Astrocyte of the cerebellum (primary cell): ENCODE results near the gene ADGRD1.
"Not testable (repeated sequence)": the region's sequence is repeated elsewhere in the genome, so short reads cannot be mapped to it uniquely, and the experiment has no call there.

ENCODE experiments used
- DNase-seq: peaks from one replicate; pipeline ENCODE4 v3.0.0-alpha.2; 2011; ENCODE audit warnings: low read depth
- H3K4me3 ChIP-seq: 2 replicates; pipeline ENCODE4 v1.5.1; 2011; ENCODE audit warnings: mild to moderate bottlenecking, low read depth, low read length, moderate library complexity
- in situ Hi-C: cut with HindIII; loops from 2 replicates; pipeline ENCODE4 v1.10.0; 2017; ENCODE audit warnings: low sequenced_read_pairs
- TF ChIP-seq, protein P1 (sequence below): IDR thresholded peaks from 2 replicates; pipeline ENCODE4 v1.5.1; 2012; ENCODE audit warnings: low read length, low read depth, moderate library complexity, mild to moderate bottlenecking; ENCODE audit errors: missing control alignments

ADGRD1 gene

DNA sequence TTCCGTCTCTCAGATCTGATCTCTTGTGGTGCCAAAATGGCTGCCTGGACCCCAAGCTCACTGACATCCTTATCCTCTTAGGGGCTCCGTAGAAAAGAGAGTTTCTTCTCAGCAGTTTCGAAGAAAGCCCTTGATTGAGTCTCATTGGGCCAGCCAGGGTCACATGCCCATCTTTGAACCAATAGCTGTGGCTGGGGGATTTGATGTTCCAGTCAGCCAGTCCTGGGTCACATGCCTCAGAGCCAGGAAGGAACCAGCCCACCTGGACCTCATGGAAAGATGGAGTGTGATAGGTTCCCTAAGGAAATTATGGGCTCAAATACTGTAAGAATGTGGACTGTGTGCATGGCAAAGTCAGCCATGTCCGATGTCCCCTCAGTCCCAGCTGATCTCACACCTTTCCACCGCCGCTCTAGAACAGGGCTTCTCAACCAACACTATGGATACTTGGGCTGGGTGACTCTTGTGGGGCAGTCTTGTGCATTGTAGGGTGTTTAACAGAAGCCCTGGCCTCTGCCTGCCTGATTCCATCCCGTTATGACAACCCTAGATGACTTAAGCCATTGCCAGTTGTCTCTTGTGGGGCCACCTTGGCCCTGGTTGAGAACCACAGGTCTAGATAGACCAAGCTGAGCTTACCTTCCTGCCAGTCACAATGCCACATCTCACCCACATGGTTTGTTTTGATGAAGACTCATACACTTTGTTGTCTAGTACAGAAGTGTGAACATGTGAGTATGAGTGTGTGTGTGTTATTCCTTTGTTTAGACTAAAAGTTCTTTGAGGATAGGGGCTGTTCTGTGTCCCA, 163.9 kb downstream of the ADGRD1 start:
- in situ Hi-C loops, result no loop called here
- no peak for DNase-seq

DNA sequence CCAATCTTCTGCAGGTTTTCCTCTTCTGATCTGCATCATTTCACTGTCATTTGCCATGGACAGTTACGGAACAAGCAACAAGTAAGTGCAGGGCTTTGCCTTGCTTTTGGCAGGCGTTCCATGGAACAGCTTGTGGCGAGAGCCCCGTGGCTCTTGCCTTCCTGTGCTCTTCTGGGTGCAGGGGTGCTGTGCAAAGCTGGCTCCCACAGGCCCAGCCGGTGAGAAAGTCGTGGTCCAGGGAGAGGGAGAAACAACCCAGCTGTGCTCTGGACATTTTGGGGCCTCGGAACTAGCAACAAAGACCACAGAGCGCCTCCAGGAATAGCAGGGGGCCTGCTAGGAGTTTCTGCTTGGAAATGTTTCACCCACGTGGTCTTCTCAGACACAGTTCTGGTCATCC, 164.7 kb downstream of the ADGRD1 start:
- TF ChIP-seq, protein P1, sequence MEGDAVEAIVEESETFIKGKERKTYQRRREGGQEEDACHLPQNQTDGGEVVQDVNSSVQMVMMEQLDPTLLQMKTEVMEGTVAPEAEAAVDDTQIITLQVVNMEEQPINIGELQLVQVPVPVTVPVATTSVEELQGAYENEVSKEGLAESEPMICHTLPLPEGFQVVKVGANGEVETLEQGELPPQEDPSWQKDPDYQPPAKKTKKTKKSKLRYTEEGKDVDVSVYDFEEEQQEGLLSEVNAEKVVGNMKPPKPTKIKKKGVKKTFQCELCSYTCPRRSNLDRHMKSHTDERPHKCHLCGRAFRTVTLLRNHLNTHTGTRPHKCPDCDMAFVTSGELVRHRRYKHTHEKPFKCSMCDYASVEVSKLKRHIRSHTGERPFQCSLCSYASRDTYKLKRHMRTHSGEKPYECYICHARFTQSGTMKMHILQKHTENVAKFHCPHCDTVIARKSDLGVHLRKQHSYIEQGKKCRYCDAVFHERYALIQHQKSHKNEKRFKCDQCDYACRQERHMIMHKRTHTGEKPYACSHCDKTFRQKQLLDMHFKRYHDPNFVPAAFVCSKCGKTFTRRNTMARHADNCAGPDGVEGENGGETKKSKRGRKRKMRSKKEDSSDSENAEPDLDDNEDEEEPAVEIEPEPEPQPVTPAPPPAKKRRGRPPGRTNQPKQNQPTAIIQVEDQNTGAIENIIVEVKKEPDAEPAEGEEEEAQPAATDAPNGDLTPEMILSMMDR, result no peak
- no peak for DNase-seq
- in situ Hi-C loops, result no loop called here
- no peak overlapping the region for H3K4me3 ChIP-seq

More for the DNA sequence above, 163.9 kb downstream of the ADGRD1 start:
- no peak overlapping the region for H3K4me3 ChIP-seq
- TF ChIP-seq, protein P1, result no peak

DNA sequence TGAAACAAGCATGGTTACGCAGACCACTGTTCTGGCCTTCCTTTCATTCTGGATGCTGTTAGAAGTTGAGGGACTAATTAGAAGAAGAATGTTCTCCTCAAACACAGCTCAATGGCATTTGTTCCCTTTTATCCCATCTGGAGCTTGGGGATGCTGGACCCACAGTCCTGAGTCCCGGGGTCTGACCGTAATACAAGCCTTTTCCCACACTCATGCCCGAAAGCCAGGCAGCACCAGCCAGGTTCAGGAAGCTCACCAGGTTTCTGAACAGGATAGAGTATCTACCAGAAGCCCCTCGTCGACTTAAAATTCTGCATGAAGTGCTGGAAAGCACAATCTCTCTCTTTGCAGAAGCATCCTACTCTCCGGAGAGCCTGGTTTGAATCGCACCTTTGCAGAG, 165.6 kb downstream of the ADGRD1 start:
- in situ Hi-C loops, H3K4me3 ChIP-seq, DNase-seq: not testable (repeated sequence)

DNA sequence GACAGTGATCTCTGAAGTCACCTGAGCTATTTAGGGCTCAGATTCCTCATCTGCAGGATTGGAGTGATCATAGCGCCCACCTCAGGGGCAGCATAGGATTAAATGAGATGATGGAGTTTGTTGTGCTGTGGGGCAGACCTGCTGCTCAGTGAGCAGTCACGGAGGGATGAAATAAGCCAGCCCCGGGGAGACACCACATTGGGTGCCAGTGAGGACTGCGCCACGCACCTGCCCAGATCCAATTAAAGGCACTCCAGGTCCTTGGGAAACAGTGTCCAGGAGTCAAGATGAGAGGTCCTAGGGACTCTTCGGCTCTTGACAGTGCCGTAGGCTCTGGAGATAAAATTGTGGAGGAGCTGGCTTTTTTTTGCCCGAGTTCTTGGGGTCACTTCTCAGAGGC, 166.2 kb downstream of the ADGRD1 start:
- DNase-seq, result no peak
- TF ChIP-seq, protein P1, result no peak
- in situ Hi-C loops, result no loop called here
- no peak overlapping the region for H3K4me3 ChIP-seq

DNA sequence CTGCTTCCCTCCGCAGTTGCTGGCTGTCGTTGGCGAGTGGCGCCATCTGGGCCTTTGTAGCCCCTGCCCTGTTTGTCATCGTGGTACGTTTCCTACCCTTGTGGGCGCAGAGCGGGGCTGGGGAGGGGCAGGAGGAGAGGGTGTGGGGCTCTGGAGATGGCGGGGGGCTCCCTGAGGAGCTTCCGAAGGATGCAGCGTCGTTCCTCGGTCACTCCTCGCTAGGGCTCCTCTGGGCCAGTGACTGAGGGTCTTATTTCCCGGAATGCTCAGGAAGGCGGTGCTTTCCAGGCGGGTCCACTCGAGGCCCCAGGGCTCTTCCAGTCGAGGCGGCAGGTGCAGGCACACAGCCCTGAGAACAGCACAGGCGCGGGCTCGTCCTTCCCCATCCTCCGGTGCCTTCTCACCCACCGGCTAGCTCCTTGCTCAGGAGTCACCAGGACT, 167.1 kb downstream of the ADGRD1 start:
- H3K4me3 ChIP-seq, result no peak overlapping the region
- no peak for DNase-seq
- in situ Hi-C loops, result no loop called here
- TF ChIP-seq, protein P1, result no peak

DNA sequence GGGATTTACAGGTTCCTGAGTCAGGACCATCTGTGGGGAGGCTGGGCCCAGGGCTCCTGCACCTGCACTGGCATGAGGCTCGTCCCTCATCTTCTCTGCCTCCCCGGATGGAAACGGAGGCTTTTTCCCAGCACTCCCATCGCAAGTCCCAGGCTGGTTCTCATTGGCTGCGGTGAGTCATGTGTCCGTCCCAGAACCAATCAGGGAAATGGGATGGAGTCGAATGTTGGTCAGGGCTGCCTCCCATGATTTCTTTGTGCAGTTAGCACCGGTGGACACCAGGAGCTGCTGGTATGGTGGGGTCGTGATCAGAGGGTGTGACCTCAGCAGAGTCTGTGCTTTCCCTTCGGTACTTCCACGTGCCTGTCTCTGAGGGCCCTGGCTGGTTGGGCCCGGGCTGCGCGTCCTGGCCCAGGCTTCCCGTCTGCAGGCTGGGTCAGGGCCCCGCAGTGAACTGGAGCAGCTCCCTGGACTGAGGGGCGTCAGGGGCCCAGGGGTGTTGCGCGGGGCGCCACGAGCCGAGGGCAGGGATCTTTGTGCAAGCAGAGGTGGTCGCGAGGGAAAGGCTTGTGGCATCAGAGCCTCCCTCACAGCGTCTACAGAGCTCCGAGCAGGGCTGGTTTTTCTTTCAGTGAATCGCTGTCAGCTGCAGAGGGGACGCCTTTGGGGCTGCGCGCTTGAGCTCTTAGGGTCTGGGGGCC, 168.1 kb downstream of the ADGRD1 start:
- TF ChIP-seq, protein P1, result no peak
- H3K4me3 ChIP-seq, result no peak overlapping the region
- in situ Hi-C loops, result no loop called here
- DNase-seq, result no peak

DNA sequence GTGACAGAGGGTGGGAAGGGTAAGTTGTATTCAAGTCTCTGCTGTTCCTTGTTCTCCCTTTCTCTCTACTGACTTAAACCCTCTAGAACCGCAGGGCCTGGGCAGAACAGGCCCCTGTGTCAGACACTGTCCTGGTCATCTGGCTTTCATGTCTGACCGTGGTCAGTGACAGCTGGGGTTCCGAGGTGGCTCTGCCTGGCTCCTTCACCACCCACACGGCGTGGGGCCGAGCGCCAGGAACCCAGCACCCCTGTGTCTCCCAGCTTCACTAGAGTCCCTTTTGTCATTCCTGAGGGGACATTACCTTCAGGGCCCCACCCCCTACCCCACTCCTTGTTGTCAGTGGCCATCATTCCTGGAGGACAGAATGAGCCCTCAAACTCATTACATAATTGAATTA, 168.9 kb downstream of the ADGRD1 start:
- no peak for DNase-seq
- TF ChIP-seq, protein P1, result no peak
- no peak overlapping the region for H3K4me3 ChIP-seq
- in situ Hi-C loops, result no loop called here
